GM10266 (cell line): ENCODE results near the gene GNAS-AS1.

Experiments
- DNase-seq: peaks from one replicate; pipeline ENCODE4 v3.0.0; 2012; ENCODE audit errors: extremely low spot score
- TF ChIP-seq, protein P1 (sequence below): IDR thresholded peaks from 2 replicates; pipeline ENCODE4 v1.5.1; 2012; ENCODE audit warnings: mild to moderate bottlenecking, low read depth; ENCODE audit not compliant: control insufficient read depth, insufficient read depth; ENCODE audit errors: missing control alignments

GNAS-AS1 gene

DNA sequence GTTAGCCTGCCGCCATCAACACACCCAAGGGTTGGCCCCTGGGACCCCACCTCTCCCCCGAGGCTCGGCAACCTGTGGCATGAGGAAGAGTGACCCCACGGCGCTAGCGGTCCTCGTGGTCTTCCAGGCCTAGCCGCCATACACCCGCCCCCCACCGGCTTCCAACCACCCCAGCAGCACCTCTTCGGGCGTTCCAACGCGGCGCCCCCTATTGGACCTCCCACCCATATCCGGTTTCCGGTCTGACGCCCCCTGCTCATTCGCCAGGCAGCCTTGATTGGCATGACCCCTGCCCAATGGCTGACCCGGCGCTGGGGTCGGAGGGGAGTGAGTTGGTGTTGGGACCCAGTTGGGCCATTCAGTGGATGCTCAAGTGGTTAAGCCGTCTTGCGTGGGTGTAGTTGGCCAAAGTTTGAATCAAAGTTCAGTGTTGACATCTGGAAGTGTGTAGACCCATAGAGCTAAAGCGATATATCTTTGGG lies at the start of gene GNAS-AS1:
Gene GNAS-AS1, minus strand, starts transcription at position 210 of the 482 bp plus-strand sequence.
- DNase-seq = peak; percentile 97
- TF ChIP-seq, protein P1, sequence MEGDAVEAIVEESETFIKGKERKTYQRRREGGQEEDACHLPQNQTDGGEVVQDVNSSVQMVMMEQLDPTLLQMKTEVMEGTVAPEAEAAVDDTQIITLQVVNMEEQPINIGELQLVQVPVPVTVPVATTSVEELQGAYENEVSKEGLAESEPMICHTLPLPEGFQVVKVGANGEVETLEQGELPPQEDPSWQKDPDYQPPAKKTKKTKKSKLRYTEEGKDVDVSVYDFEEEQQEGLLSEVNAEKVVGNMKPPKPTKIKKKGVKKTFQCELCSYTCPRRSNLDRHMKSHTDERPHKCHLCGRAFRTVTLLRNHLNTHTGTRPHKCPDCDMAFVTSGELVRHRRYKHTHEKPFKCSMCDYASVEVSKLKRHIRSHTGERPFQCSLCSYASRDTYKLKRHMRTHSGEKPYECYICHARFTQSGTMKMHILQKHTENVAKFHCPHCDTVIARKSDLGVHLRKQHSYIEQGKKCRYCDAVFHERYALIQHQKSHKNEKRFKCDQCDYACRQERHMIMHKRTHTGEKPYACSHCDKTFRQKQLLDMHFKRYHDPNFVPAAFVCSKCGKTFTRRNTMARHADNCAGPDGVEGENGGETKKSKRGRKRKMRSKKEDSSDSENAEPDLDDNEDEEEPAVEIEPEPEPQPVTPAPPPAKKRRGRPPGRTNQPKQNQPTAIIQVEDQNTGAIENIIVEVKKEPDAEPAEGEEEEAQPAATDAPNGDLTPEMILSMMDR = no peak

DNA sequence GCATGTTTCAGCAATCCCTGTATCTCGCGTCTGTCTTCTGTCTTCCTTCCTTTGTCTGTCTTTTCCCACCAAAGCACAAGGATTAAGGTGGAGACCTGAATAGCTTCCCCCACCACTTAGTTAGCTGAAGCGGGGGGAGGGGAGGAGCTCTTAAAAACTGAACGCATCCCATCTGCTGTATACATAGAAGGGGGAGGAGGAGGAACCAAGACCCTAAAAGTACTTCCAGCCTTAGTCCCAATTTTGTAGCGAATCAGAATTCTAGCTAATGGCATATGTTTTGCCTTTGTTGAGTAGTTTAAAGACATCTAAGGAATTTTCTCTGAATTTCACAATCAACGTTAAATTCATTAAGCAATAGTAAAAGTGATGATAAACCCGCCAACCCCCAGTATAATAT lies 49.7 kb upstream of the GNAS-AS1 start:
- no peak for DNase-seq
- TF ChIP-seq, protein P1 = no peak

DNA sequence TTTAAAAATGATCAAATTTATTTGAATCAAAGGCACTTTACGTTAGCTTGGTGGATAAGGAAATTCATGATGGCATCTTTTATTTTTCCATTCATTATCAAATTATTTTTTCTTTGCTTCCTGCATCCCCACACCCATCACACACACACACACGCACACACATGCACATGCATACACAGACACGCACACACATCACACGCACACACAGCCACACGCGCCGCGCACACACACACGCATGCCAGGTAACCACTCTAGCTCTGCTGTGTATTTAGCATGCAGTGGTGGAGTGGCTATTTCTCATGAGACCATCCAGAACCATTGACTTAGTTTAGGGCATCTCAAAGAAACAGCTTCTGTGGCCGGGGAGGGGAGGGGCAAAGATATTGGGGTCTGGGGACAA lies 48.8 kb upstream of the GNAS-AS1 start:
- TF ChIP-seq, protein P1 = no peak

DNA sequence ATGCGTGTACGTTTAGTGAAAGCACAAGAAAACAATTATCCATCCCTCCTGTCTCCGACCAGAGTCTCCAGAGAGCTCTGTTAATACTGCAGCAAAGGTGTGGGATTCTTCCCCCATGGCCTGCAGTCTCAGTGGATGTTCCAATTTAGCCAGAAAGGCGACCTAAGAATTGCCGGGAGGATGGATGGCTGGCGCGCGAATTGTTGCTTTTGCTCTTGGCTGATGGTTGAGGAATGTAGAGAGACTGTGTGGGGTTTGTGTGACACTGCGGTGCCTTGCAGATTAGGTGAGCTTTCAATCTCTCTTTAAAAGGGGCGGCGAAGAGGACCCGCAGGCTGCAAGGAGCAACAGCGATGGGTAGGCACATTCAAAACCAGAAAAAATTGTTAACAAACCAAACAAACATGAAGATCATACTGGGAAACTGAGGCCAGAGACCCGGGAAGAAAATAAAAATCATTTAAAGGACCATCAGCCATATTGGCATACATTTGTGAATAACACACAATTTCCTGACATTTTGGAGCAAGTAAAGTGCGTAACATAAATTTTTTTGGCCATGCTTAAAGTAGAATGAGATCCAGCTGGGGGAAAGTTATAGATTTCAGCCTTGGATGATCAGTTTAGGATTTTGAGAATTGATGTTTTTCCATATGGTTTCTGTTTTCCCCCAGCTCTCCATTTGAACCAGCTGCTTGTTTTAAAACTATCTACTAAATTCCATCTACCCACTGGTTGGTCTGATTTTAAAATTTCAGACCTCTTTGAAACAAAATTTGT lies 48.1 kb upstream of the GNAS-AS1 start:
- DNase-seq = no peak
- TF ChIP-seq, protein P1 = no peak

More for the DNA sequence above, 48.8 kb upstream of the GNAS-AS1 start:
- no peak for DNase-seq

DNA sequence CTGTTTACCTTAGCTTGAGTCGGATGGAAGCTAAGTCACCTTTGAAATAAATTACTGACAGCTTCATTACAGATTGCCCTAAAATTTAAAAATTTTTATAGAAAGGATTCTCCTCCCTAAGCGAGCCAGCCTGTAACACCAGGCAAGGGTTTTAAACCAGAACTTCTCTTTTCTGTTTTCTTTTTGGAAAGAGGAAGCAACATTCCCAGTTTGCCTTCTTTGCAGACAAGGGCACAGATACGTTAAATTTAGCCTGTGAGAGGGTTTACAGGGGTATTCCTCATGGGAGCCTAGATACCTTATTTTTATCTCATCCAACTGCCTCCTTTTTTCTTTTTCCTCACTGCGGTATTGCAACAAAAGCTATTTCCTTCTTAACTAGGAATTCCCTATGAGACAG lies 46.8 kb upstream of the GNAS-AS1 start:
- no peak for DNase-seq
- TF ChIP-seq, protein P1 = no peak

DNA sequence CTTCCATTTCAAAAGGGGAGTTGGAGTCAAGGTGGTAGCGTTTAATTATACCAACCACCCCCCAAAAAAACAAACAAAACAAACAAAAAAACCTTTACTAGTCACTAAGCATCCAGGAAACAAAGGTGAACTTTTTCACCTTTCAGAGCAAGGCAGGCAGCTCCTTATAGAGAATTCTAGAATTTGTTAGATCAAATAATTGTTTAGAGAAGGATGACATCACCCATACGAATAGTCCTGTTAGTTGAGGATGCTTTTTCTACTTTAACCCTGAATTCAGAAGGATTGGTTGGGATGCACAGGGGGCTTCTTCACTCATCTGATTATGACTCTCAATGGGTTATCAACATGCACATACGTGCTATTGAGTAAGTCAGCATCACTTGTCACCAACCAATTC lies 46.1 kb upstream of the GNAS-AS1 start:
- DNase-seq = no peak
- TF ChIP-seq, protein P1 = no peak
